HEK293 (cell line): ENCODE results near the gene UNC45B.

Experiments
- CTCF ChIA-PET: fragments of 350-600 bp; formaldehyde crosslinking; extraction: SDS; loops from one replicate; lab custom pipeline; 2021; ENCODE audit warnings: antibody characterized with exemption; lab: Yijun Ruan, JAX
- POLR2A ChIA-PET: fragments of 300-600 bp; formaldehyde crosslinking; extraction: SDS; loops from one replicate; lab custom pipeline; 2020; ENCODE audit warnings: antibody characterized with exemption, inconsistent platforms; lab: Yijun Ruan, JAX
- H3K27ac ChIP-seq: fragments of 200-500 bp; sonication (Bioruptor generic); 2 replicates; pipeline ENCODE4 v1.5.1; 2014; ENCODE audit warnings: low read depth, low read length, control low read depth, inconsistent platforms; ENCODE audit errors: extremely low read depth
- H3K36me3 ChIP-seq, 2 experiments: fragments of 200-500 bp in 1 of 2; sonication (Bioruptor generic) in 1 of 2; 1 replicate in 1 of 2; 2 replicates in 1 of 2; pipeline ENCODE4 v1.5.1; 2014 to 2017; ENCODE audit warnings: inconsistent platforms in 2 of 2, low read length in 2 of 2; ENCODE audit not compliant: control insufficient read depth in 2 of 2, insufficient read depth in 1 of 2
- H3K4me1 ChIP-seq: fragments of 200-500 bp; sonication (Bioruptor generic); 2 replicates; pipeline ENCODE4 v1.5.1; 2014; ENCODE audit warnings: mild to moderate bottlenecking, low read length, inconsistent platforms; ENCODE audit not compliant: control insufficient read depth, insufficient read depth
- H3K4me3 ChIP-seq: 2 replicates; pipeline ENCODE4 v1.5.1; 2011; ENCODE audit warnings: low read depth, mild to moderate bottlenecking, control low read depth, low read length, moderate library complexity
- H3K9me3 ChIP-seq: fragments of 200-500 bp; sonication (Bioruptor generic); 2 replicates; pipeline ENCODE4 v1.5.1; 2014; ENCODE audit warnings: low read depth, low read length, inconsistent platforms; ENCODE audit not compliant: control insufficient read depth, insufficient read depth
- BCL11B ChIP-seq: fragments of 450-650 bp; formaldehyde crosslinking; IDR thresholded peaks from 2 replicates; pipeline ENCODE4 v1.5.1; 2016; ENCODE audit warnings: low read depth, missing biosample characterization, missing genetic modification characterization
- KLF1 ChIP-seq: fragments of 450-650 bp; formaldehyde crosslinking; IDR thresholded peaks from 2 replicates; pipeline ENCODE4 v1.5.1; 2016; ENCODE audit warnings: missing biosample characterization, missing genetic modification characterization
- KLF10 ChIP-seq: fragments of 450-650 bp; IDR thresholded peaks from 2 replicates; pipeline ENCODE4 v1.5.1; 2018; ENCODE audit warnings: missing biosample characterization, mild to moderate bottlenecking, missing genetic modification characterization
- TRIM28 ChIP-seq: IDR thresholded peaks from 2 replicates; pipeline ENCODE4 v1.6.1; 2011; ENCODE audit warnings: low read length, control low read depth, borderline replicate concordance
- YY1 ChIP-seq: fragments of 450-650 bp; formaldehyde crosslinking; IDR thresholded peaks from 2 replicates; pipeline ENCODE4 v1.5.1; 2018; ENCODE audit warnings: missing biosample characterization, missing genetic modification characterization
- ZBTB8A ChIP-seq: fragments of 450-650 bp; formaldehyde crosslinking; IDR thresholded peaks from 2 replicates; pipeline ENCODE4 v1.5.1; 2016; ENCODE audit warnings: missing biosample characterization, missing genetic modification characterization
- ZNF2 ChIP-seq: fragments of 450-650 bp; formaldehyde crosslinking; IDR thresholded peaks from 2 replicates; pipeline ENCODE4 v1.5.1; 2016; ENCODE audit warnings: missing biosample characterization, missing genetic modification characterization
- ZNF202 ChIP-seq: fragments of 450-650 bp; formaldehyde crosslinking; IDR thresholded peaks from 2 replicates; pipeline ENCODE4 v1.5.1; 2016; ENCODE audit warnings: missing biosample characterization, missing genetic modification characterization, borderline replicate concordance
- ZNF292 ChIP-seq: fragments of 450-650 bp; formaldehyde crosslinking; IDR thresholded peaks from 2 replicates; pipeline ENCODE4 v1.5.1; 2016; ENCODE audit warnings: low read depth, missing biosample characterization, missing genetic modification characterization, borderline replicate concordance
- ZNF302 ChIP-seq: fragments of 450-650 bp; formaldehyde crosslinking; IDR thresholded peaks from 2 replicates; pipeline ENCODE4 v1.5.1; 2016; ENCODE audit warnings: missing biosample characterization, missing genetic modification characterization, low read depth
- ZNF473 ChIP-seq: fragments of 450-650 bp; formaldehyde crosslinking; IDR thresholded peaks from 2 replicates; pipeline ENCODE4 v1.5.1; 2017; ENCODE audit warnings: missing biosample characterization, missing genetic modification characterization
- ZNF555 ChIP-seq: fragments of 450-650 bp; formaldehyde crosslinking; conservative IDR thresholded peaks from 2 replicates; pipeline ENCODE4 v1.5.1; 2017; ENCODE audit warnings: missing biosample characterization, mild to moderate bottlenecking, missing genetic modification characterization, inconsistent platforms
- ZNF596 ChIP-seq: fragments of 450-650 bp; IDR thresholded peaks from 2 replicates; pipeline ENCODE4 v1.5.0; 2018; ENCODE audit warnings: missing biosample characterization, mild to moderate bottlenecking, missing genetic modification characterization, moderate library complexity
- ZNF777 ChIP-seq: fragments of 450-650 bp; formaldehyde crosslinking; IDR thresholded peaks from 2 replicates; pipeline ENCODE4 v1.5.1; 2017; ENCODE audit warnings: missing biosample characterization, missing genetic modification characterization, borderline replicate concordance
- TF ChIP-seq, protein P1 (sequence below): fragments of 450-650 bp; formaldehyde crosslinking; IDR thresholded peaks from 2 replicates; pipeline ENCODE4 v1.5.1; 2017; ENCODE audit warnings: missing biosample characterization, missing genetic modification characterization
- TF ChIP-seq, protein P2 (sequence below): fragments of 450-650 bp; formaldehyde crosslinking; IDR thresholded peaks from 2 replicates; pipeline ENCODE4 v1.5.1; 2016; ENCODE audit warnings: missing biosample characterization, missing genetic modification characterization
- TF ChIP-seq, protein P3 (sequence below): fragments of 450-650 bp; formaldehyde crosslinking; IDR thresholded peaks from 2 replicates; pipeline ENCODE4 v1.5.1; 2016; ENCODE audit warnings: missing biosample characterization, missing genetic modification characterization

The UNC45B gene, protein sequence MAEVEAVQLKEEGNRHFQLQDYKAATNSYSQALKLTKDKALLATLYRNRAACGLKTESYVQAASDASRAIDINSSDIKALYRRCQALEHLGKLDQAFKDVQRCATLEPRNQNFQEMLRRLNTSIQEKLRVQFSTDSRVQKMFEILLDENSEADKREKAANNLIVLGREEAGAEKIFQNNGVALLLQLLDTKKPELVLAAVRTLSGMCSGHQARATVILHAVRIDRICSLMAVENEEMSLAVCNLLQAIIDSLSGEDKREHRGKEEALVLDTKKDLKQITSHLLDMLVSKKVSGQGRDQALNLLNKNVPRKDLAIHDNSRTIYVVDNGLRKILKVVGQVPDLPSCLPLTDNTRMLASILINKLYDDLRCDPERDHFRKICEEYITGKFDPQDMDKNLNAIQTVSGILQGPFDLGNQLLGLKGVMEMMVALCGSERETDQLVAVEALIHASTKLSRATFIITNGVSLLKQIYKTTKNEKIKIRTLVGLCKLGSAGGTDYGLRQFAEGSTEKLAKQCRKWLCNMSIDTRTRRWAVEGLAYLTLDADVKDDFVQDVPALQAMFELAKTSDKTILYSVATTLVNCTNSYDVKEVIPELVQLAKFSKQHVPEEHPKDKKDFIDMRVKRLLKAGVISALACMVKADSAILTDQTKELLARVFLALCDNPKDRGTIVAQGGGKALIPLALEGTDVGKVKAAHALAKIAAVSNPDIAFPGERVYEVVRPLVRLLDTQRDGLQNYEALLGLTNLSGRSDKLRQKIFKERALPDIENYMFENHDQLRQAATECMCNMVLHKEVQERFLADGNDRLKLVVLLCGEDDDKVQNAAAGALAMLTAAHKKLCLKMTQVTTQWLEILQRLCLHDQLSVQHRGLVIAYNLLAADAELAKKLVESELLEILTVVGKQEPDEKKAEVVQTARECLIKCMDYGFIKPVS

DNA sequence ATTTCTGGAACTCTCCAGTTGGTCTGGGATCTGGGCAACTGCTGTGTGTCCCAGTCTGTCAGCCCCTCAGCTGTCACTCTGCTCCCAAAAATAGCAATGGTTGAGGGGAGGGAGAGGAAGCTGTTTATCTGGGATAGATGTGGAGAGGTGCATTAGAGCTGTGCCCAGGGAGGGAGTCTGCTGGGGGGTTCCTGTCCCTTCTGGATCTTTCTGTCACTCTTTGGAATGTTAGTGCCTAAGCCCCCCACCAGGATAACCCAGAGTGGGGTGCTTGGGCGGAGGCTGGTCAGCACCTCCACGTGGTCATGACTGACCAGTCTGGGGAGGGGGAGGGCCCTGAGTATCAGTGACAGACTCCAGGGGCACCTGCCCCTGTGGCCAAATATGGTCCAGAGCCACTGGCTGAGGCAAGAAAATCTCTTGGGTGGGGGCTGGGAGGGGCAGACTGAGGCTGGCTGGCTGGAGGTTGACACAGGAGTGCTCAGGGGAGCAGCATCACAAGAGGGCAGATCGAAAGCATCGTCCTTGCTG, at the start of gene UNC45B:
TSS of gene UNC45B (plus strand) at position 443 of the 531 bp plus-strand sequence. CDS start 447 bp downstream, outside the sequence.
- Histone ChIP-seq H3K4me1 (no peaks in the 10 kb centered on the region), H3K4me3 (no peak within 1 kb of the TSS), H3K9me3 (no peaks in the 10 kb centered on the region), H3K36me3 (no peaks in the 10 kb centered on the region), H3K27ac (no peak within 1 kb of the TSS)
- CTCF ChIA-PET, result no interaction called here
- TF ChIP-seq ZNF473 (tag by site-specific recombination) (no peak), KLF1 (tag by site-specific recombination) (no peak)
- POLR2A ChIA-PET, result no interaction called here

DNA sequence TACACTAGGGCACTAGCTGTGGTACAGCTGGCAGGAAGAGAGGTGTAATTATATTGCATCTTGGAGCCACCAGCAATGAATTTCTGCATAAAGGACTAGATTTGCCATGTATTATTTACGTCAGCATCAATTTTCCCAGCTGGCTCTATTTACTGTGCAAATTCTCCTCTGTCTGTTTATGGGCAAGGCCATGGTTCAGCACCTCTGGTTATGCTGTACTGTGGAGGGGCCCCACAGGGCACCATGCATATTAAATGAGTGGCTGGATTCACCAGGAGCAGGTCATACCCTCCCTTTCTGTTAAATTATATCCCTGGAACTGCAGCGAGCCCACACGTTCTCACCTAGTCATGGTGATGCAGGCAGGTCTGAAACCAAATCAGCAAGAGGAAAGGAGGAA, 47.7 kb upstream of the UNC45B start:
- CTCF ChIA-PET, result interaction anchor here (0.6 to 1.0 kb wide), 2 partner anchors 9 to 84 kb away, joined by 3 to 4 read pairs; no protein-coding TSS in a partner anchor
- Histone ChIP-seq H3K27ac (no peak overlapping the region), H3K4me3 (no peak overlapping the region), H3K9me3 (no peaks in the 10 kb centered on the region), H3K4me1 (no peaks in the 10 kb centered on the region), H3K36me3 (peaks cover 26 to 59% of the 10 kb centered on the region in 2 experiments)
- POLR2A ChIA-PET, result no interaction called here
- TF ChIP-seq ZNF2 (no peak), ZNF555 (no peak), TRIM28 (no peak), BCL11B (tag by site-specific recombination) (no peak), ZNF302 (tag by site-specific recombination) (no peak), ZNF777 (tag by site-specific recombination) (no peak), ZNF202 (tag by site-specific recombination) (no peak), ZBTB8A (tag by site-specific recombination) (no peak), ZNF596 (tag by site-specific recombination) (no peak), KLF10 (tag by site-specific recombination) (no peak), YY1 (tag by site-specific recombination) (no peak), ZNF292 (tag by site-specific recombination) (no peak)
- TF ChIP-seq, protein P1, sequence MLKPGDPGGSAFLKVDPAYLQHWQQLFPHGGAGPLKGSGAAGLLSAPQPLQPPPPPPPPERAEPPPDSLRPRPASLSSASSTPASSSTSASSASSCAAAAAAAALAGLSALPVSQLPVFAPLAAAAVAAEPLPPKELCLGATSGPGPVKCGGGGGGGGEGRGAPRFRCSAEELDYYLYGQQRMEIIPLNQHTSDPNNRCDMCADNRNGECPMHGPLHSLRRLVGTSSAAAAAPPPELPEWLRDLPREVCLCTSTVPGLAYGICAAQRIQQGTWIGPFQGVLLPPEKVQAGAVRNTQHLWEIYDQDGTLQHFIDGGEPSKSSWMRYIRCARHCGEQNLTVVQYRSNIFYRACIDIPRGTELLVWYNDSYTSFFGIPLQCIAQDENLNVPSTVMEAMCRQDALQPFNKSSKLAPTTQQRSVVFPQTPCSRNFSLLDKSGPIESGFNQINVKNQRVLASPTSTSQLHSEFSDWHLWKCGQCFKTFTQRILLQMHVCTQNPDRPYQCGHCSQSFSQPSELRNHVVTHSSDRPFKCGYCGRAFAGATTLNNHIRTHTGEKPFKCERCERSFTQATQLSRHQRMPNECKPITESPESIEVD (tag by site-specific recombination), result no peak
- TF ChIP-seq, protein P2, sequence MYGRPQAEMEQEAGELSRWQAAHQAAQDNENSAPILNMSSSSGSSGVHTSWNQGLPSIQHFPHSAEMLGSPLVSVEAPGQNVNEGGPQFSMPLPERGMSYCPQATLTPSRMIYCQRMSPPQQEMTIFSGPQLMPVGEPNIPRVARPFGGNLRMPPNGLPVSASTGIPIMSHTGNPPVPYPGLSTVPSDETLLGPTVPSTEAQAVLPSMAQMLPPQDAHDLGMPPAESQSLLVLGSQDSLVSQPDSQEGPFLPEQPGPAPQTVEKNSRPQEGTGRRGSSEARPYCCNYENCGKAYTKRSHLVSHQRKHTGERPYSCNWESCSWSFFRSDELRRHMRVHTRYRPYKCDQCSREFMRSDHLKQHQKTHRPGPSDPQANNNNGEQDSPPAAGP (tag by site-specific recombination), result no peak
- TF ChIP-seq, protein P3, sequence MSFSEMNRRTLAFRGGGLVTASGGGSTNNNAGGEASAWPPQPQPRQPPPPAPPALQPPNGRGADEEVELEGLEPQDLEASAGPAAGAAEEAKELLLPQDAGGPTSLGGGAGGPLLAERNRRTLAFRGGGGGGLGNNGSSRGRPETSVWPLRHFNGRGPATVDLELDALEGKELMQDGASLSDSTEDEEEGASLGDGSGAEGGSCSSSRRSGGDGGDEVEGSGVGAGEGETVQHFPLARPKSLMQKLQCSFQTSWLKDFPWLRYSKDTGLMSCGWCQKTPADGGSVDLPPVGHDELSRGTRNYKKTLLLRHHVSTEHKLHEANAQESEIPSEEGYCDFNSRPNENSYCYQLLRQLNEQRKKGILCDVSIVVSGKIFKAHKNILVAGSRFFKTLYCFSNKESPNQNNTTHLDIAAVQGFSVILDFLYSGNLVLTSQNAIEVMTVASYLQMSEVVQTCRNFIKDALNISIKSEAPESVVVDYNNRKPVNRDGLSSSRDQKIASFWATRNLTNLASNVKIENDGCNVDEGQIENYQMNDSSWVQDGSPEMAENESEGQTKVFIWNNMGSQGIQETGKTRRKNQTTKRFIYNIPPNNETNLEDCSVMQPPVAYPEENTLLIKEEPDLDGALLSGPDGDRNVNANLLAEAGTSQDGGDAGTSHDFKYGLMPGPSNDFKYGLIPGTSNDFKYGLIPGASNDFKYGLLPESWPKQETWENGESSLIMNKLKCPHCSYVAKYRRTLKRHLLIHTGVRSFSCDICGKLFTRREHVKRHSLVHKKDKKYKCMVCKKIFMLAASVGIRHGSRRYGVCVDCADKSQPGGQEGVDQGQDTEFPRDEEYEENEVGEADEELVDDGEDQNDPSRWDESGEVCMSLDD (tag by site-specific recombination), result no peak
